Activated CD4-positive, CD25-positive, alpha-beta regulatory T cell treated with anti-CD3 and anti-CD28 coated beads, Interleukin-2, amount 50 U/mL, for 16 hours (primary cell): ENCODE data around the gene CTNNA3.

Source experiments
- DNase-seq: peaks from one replicate; pipeline ENCODE4 v3.0.0-alpha.2; 2020; ENCODE audit warnings: low read depth, low spot score

CTNNA3 gene

DNA sequence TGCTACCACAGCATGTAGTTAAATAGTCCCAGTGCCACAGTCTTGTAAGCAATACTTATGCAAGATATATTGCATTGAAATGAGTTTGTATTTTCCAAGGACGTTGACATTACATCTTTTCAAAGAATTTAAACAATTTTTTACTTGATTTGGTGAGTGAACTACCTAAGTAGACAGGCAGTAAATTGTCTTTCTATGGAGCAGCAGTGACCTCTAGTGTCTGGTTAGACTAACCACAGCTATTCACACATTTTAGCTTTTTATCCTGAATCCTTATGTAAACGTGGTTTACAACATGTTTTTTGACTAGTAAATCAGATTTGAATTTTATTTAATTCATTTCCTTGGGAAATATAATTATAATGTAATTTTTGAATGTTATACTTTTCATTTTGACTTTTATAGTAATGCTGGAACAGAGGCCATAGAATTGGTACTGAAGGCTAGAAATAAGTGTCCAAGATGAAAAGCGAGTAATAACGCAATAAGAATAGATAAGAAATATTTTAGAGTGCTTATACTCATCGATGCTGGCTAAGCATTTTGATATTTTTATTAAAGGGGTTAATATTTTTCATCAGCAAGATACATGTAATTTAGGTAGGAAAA is 764.6 kb downstream of the CTNNA3 start:
- no peak for DNase-seq

DNA sequence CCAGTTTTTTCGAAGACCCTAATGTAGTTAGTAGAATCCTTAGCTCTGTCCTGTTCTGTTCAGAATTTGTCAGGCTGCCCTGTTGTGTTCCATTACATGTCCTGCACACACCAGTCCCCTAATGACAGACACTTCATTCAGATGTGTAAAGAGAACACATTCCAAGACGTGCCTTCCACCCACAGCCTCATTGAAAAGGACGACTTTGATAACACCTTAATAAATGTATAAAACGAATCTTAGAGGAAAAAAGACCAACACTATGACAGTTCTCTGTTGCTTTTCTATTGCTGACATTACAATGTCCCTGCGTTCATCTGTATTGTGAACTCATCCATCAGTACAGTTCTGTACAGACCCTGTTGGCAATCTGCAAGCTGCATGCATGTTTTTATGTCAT is 766.6 kb downstream of the CTNNA3 start:
- no peak for DNase-seq

DNA sequence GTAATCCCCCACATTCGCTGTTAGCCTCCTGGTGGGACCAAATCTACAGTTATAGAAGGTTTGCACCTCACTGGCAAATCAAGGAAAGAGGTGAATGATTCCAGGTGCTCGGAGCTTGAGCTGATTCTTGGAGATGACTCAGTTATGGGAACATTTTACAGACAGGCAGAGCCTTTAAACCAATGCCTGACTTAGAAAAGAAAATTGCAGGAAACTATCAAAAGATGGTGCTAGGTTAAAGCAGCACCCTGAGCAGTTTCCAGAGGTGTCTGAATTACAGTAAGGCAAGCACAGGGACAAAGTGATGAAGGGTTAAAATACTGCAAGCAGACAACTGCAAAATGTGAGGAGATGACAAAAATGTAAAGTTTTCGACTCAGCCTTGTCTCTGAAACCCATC is 767.2 kb downstream of the CTNNA3 start:
- no peak for DNase-seq

DNA sequence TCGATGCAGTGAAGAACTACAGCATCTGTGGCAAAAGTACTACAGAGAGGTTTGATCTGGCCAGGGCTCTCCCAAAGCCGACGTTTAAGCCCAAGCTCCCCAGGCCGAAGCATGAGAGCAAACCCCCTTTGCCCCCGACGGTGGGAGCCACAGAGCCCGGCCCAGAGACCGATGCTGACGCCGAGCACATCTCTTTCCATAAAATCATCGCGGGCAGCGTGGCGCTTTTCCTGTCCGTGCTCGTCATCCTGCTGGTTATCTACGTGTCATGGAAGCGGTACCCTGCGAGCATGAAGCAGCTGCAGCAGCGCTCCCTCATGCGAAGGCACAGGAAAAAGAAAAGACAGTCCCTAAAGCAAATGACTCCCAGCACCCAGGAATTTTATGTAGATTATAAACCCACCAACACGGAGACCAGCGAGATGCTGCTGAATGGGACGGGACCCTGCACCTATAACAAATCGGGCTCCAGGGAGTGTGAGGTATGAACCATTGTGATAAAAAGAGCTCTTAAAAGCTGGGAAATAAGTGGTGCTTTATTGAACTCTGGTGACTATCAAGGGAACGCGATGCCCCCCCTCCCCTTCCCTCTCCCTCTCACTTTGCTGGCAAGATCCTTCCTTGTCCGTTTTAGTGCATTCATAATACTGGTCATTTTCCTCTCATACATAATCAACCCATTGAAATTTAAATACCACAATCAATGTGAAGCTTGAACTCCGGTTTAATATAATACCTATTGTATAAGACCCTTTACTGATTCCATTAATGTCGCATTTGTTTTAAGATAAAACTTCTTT is 767.8 kb downstream of the CTNNA3 start:
- no peak for DNase-seq

DNA sequence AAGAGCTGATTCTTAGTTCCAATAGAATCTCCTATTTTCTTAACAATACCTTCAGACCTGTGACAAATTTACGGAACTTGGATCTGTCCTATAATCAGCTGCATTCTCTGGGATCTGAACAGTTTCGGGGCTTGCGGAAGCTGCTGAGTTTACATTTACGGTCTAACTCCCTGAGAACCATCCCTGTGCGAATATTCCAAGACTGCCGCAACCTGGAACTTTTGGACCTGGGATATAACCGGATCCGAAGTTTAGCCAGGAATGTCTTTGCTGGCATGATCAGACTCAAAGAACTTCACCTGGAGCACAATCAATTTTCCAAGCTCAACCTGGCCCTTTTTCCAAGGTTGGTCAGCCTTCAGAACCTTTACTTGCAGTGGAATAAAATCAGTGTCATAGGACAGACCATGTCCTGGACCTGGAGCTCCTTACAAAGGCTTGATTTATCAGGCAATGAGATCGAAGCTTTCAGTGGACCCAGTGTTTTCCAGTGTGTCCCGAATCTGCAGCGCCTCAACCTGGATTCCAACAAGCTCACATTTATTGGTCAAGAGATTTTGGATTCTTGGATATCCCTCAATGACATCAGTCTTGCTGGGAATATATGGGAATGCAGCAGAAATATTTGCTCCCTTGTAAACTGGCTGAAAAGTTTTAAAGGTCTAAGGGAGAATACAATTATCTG is 768.6 kb downstream of the CTNNA3 start:
- no peak for DNase-seq

DNA sequence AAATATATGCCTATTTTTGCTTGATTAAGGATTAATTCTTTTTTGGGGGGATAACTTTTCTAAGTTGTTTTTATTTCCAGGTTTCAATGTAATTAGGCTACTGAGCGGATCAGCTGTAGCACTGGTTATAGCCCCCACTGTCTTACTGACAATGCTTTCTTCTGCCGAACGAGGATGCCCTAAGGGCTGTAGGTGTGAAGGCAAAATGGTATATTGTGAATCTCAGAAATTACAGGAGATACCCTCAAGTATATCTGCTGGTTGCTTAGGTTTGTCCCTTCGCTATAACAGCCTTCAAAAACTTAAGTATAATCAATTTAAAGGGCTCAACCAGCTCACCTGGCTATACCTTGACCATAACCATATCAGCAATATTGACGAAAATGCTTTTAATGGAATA is 769.2 kb downstream of the CTNNA3 start:
- no peak for DNase-seq

DNA sequence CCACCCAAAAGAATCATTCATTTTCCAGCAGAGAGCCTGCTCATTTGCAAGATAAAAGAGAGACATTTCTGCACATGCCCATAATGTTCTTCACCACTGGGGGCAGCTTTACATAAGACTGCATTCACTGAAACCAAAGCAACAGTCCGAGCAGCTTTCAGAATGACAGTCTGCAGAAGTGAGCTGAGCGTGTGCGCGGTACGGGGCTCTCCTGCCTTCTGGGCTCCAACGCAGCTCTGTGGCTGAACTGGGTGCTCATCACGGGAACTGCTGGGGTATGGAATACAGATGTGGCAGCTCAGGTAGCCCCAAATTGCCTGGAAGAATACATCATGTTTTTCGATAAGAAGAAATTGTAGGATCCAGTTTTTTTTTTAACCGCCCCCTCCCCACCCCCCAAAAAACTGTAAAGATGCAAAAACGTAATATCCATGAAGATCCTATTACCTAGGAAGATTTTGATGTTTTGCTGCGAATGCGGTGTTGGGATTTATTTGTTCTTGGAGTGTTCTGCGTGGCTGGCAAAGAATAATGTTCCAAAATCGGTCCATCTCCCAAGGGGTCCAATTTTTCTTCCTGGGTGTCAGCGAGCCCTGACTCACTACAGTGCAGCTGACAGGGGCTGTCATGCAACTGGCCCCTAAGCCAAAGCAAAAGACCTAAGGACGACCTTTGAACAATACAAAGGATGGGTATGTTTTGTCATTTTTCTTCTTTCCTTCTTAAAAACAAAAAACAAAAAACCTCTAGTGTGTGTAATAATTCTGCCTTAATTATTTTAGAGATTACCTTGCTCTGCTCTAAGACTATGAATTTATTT is 769.9 kb downstream of the CTNNA3 start, which contains the start of gene LRRTM3:
TSS of gene LRRTM3 (plus strand) at position 141 of the 820 bp plus-strand sequence.
- no peak for DNase-seq

DNA sequence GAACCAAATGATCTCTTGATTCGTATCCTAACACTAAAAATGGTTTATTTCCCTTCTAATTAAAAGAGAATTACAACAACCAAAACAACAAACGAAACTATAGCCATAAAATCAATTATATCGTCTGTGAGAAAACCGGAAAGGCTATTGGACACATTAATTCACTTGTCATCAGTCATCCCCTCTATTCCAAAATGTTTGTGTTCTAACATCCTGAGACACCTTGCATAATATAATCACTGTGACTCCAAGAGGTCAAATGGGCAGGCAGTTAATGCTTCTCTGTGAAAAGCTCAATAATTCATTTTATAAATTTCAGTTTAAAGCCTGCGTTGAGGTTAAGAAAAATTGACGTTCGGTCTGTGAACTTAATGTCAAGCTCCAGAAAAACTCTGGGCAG is 770.6 kb downstream of the CTNNA3 start:
- no peak for DNase-seq

DNA sequence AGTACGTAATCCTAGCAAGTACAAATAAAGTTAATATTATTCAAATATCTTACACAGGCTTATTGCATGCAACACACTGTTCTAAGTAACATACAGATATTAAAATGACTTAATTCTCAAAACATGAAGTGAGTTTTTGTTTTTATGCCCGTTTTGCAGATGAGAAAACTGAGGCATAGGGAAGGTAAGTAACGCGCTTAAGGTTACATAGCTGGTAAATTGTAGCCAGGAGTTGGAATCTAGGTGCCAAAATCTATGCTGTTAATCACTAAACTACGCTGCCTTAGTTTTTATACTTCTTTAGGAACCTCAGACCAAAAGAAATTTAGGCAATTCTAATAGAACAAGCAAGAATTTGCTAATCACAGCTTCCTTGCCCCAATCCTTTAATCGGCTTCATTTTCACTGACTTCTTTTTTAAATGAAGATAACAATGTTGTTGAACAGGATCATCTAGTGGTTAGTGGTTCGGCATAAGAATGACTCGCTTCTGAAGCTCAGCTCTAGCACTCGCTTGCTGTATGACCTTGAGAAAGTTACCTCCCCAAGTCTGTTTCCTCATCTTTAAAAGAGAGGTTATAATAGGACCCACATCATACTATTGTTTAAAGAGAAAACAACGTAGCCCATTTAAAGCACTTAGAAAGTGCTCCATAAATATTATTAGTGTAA is 771.2 kb downstream of the CTNNA3 start:
- no peak for DNase-seq

DNA sequence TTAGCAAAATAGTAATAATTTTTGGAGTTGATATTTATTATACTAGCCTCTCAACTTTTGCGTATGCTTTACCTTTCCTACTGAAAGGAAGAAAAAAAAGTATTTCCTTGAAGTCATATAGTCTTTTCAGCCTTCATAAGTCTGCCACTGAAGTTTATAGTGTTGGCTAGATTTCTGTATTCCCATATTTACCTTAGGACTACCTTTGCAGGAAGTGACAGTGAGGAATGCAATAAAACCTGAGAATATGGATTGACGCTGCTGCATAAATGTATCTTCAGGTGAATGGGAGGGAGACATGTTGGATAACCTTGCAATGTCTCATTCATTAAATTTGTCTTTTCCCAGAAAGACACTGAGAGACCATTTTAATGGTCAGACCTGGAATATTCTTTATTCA is 776.7 kb downstream of the CTNNA3 start:
- no peak for DNase-seq

DNA sequence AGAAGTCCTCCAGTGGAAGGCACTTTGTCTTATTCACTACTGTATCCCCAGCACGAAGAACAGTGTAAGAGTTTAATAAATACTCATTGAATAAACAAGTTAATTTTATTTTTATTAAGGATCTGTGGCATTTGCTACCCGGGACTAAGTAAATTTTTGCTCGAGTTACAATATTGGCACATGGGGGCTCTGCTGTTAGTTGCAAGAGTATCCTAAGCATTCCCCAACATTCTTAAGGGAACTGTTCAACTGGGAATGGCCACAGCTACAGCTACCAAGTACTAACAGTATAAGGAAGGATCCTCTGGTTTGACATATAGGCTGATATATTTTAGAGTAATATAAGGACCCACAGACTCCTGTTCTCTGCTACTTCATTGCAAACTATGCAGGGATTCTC is 778.9 kb downstream of the CTNNA3 start:
- DNase-seq, result no peak

DNA sequence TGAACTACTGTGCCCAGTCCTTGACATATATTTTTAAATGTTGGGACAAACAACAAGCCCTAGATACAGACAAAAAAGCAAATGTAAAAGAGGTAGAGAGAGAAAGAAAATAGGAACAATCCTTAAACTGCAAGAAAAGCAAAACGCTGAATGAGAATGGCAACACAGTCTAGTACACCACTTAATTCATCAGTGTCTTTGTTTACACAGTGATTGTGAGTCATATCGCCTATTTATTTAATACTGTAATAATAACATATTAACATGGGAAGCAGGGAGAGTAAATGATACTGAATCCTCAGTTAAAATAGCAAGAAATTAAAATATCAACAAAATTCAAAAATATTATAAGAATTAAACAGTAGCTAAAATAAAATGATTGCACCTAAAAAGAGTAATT is 780.0 kb downstream of the CTNNA3 start:
- DNase-seq, result no peak

DNA sequence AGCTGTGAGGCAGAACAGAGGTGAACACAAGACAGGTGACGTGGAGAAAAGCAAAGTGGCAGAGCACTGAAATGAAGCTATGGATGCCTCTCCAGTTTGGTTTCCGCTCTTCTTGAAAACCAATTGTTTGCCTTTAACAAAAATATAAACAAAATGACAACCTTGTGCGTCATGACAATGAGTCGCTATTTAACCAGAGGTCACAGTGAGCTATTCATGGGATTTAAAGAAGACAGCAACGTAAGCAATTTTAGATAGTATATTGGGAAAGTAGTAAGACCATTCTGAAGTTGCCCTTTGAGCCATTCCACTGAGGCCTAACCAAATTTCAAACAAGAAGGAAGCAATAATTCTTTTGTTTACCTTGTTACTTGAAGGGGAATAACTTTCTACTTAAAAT is 785.3 kb downstream of the CTNNA3 start:
- DNase-seq, result no peak

DNA sequence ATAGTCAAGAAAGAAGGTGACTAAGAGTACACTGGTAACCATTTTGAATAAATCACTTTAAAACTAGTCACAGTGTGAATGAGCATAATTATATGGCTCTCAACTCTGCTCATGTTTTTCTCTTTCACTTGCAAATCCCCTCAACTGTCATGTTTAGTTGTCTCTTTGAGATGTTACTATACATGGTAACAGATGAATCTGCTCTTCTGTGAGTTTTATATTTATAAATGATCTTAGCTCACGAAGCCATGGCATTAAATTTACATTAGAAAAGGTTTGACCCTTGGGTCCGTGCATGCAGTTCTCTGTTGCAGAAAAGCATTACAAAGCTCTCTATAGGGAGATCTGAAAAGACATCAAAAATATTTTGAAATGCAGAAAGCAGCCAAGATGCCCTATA is 803.1 kb downstream of the CTNNA3 start:
- no peak for DNase-seq

DNA sequence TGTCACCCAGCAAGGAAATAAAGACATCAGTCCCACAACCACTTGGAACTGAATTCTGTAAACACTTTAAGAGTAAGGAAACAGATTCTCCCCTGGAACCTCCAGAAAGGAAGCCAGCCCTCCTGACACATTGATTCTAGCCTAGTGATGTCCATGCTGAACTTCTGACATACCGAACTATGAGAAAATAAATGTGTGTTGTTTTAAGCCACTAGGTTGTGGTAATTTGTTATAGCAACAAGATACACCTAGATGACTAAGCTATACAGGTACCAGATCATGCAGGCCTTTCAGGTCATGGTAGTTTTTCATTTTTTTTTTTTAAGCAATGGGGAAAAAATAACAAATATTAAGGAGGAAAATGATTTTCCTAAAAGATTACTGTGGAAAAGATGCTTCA is 807.8 kb downstream of the CTNNA3 start:
- no peak for DNase-seq

DNA sequence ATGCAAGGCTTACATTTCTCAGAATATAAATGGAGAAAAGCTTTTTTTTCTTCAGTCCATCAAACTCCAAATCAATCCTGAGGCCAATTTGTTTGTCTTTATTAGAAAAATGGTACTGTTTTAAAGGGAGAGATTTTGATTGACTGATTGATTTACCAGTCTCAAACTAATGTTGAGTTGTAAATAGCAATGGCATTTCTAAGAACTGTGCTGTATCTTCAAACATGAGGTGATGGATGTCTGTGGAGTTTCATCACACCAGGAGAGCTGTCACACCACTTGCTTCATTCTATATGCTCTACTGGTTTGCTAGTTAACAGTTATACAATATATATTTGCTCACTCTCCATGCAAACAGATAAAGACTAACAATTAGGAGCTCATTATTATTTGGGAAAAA is 809.1 kb downstream of the CTNNA3 start:
- no peak for DNase-seq

DNA sequence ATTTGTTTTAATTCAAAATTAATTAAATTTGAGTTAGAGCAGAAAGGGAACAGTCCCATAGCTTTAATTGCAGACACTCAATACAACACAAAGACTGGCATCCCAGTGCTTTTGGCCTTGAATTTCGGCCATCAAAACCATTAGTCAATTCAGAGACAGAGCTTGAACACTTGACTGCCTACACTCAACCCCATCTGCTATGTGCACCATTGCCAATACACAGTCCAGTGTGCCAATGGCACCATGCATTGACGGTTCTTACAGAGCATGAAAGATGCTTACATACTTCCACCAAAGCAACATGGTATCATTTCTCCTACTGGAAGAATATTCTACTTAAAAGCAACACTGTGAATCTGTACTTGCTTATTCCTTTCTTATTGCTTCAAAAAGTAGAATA is 813.7 kb downstream of the CTNNA3 start:
- DNase-seq, result no peak

DNA sequence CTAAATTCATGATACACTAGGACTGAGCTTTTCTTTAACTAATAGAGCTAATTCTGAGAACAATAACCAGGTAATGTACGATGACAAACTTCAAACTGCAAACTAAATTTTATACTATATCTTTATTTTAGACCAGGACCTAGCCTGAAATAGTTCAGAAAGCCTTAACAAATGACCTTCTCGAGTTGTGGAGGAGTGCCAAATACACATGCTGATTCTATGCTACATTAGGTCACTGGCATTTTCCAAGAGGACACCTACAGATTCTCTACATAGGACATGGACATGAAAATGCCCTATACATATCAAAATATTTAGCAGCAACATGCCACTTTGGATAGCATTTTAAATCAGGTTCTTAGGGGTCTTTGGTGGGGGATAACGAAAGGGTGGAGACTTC is 814.2 kb downstream of the CTNNA3 start:
- no peak for DNase-seq

DNA sequence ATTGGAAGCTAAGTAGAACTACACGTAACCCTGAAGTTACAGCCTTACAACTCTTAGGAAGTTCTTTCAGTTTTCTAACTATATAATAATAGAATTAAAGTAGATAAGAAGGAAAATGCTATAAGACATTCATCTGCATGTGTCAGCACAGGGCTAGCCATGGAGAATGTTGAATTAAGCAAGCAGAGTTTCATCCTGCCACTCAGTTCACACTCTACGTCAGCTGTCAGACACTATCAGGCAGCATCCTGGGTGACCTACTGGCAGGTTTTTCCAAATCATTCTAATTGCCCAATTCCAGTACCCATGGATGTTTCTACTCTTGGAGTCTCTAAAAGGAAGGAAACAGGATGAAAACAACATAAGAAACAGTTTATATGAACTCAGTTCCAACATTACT is 815.2 kb downstream of the CTNNA3 start:
- no peak for DNase-seq

DNA sequence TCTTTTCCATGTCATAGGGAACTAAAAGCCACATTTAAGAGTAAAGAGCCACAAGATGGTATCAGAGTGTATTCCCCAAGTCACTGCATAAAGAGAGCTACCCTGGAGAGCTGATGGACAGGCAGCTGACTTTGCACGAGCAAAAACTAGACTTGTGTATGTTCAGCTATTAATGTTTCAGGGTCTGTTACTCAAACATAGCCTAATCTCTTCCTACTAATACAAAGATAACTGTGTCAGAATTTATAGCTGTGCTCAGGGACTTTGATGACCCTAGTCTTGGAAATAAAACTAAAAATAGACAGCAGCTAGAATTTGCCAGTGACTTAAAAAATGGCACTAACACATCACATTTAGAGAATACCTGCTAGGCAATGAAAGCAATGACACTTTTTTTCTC is 815.7 kb downstream of the CTNNA3 start:
- DNase-seq, result no peak

DNA sequence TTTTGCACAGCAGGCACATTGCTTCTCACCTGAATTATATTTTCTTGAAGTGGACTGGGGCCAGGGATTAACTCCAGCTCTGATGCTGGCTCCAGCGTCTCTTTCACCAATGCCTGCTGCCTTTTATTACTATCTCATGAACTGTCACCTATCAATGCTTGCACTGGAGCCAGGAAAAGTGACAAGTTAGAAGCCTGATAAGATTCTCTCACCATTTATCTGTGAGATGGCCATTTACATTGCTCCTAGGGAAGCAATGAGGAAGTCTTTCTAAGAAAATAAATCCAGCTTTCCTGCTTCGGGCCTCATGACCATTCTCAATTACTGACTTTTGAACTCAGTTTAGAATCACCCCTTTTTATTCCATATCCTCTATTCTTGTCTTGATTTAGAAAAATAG is 818.6 kb downstream of the CTNNA3 start:
- DNase-seq, result no peak

DNA sequence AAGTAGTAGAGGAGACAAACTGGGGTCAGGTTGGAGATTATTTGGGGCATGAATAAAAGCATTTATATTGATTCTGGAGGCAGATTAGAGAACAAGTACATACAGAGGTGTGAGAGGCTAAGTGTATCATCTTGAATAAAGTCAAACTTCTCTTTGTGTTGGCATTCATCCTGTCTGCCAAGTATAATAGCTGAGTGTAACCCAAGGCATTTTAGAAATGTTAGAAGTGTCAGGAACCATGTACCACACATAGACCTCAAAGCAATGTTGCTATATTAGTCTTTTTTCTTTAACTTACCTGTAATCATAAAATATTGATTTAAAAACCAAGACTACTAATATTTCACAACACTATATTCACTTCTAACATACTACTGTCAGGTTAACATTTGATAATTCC is 826.4 kb downstream of the CTNNA3 start:
- DNase-seq, result no peak
